GM12878 (cell line): ENCODE data around the gene F10. TPM values are rescaled to one million over a fixed set of nuclear protein-coding genes. Genes with fewer than 3 reads are reported as not detected.

ENCODE experiments used
- ATAC-seq: fragments of 200-7000 bp; cut with Tn5 transposase; 3 replicates; pipeline ENCODE4 v1.9.1; 2020; ENCODE audit warnings: mild to moderate bottlenecking, moderate library complexity
- BruUV-seq: library from RNA; stranded (reverse); fragments of 400-500 nt; replicated peaks from 2 replicates; lab custom pipeline; 2021; lab: Mats Ljungman, UMichigan
- CTCF ChIA-PET: fragments of 300-600 bp; sonication (Branson Sonifier 250); formaldehyde crosslinking; extraction: SDS; loops from one replicate; lab custom pipeline; 2021; ENCODE audit warnings: inconsistent platforms; lab: Yijun Ruan, JAX
- POLR2A ChIA-PET: fragments of 350-600 bp; formaldehyde crosslinking; extraction: SDS; loops from one replicate; lab custom pipeline; 2021; ENCODE audit warnings: inconsistent platforms; lab: Charles Lee
- RAD21 ChIA-PET: fragments of 300-600 bp; sonication (Branson Sonifier 250); formaldehyde crosslinking; loops from one replicate; lab custom pipeline; 2023; ENCODE audit warnings: antibody characterized with exemption; ENCODE audit not compliant: unreplicated experiment; lab: Charles Lee
- SMC1A ChIA-PET: fragments of 300-600 bp; sonication (Branson Sonifier 250); formaldehyde crosslinking; loops from one replicate; lab custom pipeline; 2023; ENCODE audit not compliant: unreplicated experiment, uncharacterized antibody; lab: Charles Lee
- DNase-seq: peaks from one replicate; pipeline ENCODE4 v3.0.0-alpha.2; 2011; ENCODE audit warnings: low read depth, low spot score
- FAIRE-seq: peaks from 3 replicates; lab custom pipeline; 2011; peaks lifted over from hg19 to GRCh38; lab: Jason Lieb, UNC
- H2AFZ ChIP-seq: 2 replicates; pipeline ENCODE4 v1.6.0; 2011; ENCODE audit warnings: low read depth, low read length, control low read depth; ENCODE audit not compliant: control insufficient read depth
- H3K27ac ChIP-seq: 2 replicates; pipeline ENCODE4 v1.5.1; 2011; ENCODE audit warnings: control low read depth; ENCODE audit not compliant: control insufficient read depth, insufficient read depth
- H3K27me3 ChIP-seq, 2 experiments: replicated peaks in 1 of 2; 2 replicates each; pipeline versions ENCODE4 v1.6.0 to v1.6.1; 2011; ENCODE audit warnings: low read length in 1 of 2; ENCODE audit not compliant: control insufficient read depth in 2 of 2, insufficient read depth in 2 of 2
- H3K36me3 ChIP-seq, 2 experiments: 2 replicates each; pipeline ENCODE4 v1.5.1; 2011; ENCODE audit warnings: low read length in 1 of 2; ENCODE audit not compliant: control insufficient read depth in 2 of 2, insufficient read depth in 2 of 2
- H3K4me1 ChIP-seq: 2 replicates; pipeline ENCODE4 v1.6.1; 2011; ENCODE audit warnings: mild to moderate bottlenecking, low read length, moderate library complexity, mixed read lengths; ENCODE audit not compliant: control insufficient read depth, insufficient read depth
- H3K4me2 ChIP-seq: 2 replicates; pipeline ENCODE4 v1.6.0; 2011; ENCODE audit warnings: control low read depth; ENCODE audit not compliant: control insufficient read depth, insufficient read depth
- H3K4me3 ChIP-seq: fragments of 200-600 bp; sonication (generic); 2 replicates; pipeline ENCODE4 v1.5.1; 2016
- H3K79me2 ChIP-seq: 2 replicates; pipeline ENCODE4 v1.6.0; 2011; ENCODE audit warnings: low read length; ENCODE audit not compliant: control insufficient read depth, insufficient read depth
- H3K9ac ChIP-seq: 2 replicates; pipeline ENCODE4 v1.8.0; 2011; ENCODE audit warnings: low read length, control low read depth, mixed read lengths; ENCODE audit not compliant: control insufficient read depth, insufficient read depth
- H3K9me3 ChIP-seq: replicated peaks from 3 replicates; pipeline ENCODE4 v1.5.1; 2011; ENCODE audit warnings: mild to moderate bottlenecking, low read length; ENCODE audit not compliant: control insufficient read depth, insufficient read depth
- H4K20me1 ChIP-seq: 2 replicates; pipeline ENCODE4 v1.6.0; 2011; ENCODE audit not compliant: control insufficient read depth, insufficient read depth
- BHLHE40 ChIP-seq, 2 experiments: fragments of 450-650 bp in 1 of 2; IDR thresholded peaks; 2 replicates each; pipeline ENCODE4 v1.6.1; 2011 to 2017; ENCODE audit warnings: low read depth in 2 of 2, borderline replicate concordance in 1 of 2, improper control_type of control experiment in 1 of 2, low read length in 1 of 2, mild to moderate bottlenecking in 1 of 2
- CHD4 ChIP-seq: fragments of 200-600 bp; sonication (generic); IDR thresholded peaks from 2 replicates; pipeline ENCODE4 v1.6.1; 2016; ENCODE audit warnings: mild to moderate bottlenecking
- CREB1 ChIP-seq: IDR thresholded peaks from 2 replicates; pipeline ENCODE4 v1.6.1; 2012; ENCODE audit warnings: low read depth, mild to moderate bottlenecking, inconsistent platforms
- CREM ChIP-seq: IDR thresholded peaks from 2 replicates; pipeline ENCODE4 v1.6.1; 2014; ENCODE audit warnings: antibody characterized with exemption, low read depth
- MXI1 ChIP-seq: fragments of 150-350 bp; IDR thresholded peaks from 2 replicates; pipeline ENCODE4 v1.6.1; 2011; ENCODE audit warnings: low read depth, mild to moderate bottlenecking, inconsistent platforms, low read length, improper control_type of control experiment
- POLR2A ChIP-seq: IDR thresholded peaks from 2 replicates; pipeline ENCODE4 v1.6.1; 2011; ENCODE audit warnings: low read depth, mild to moderate bottlenecking, low read length
- RAD51 ChIP-seq: fragments of 450-650 bp; IDR thresholded peaks from 2 replicates; pipeline ENCODE4 v1.6.1; 2016; ENCODE audit warnings: moderate library complexity, mild to moderate bottlenecking, inconsistent platforms
- RB1 ChIP-seq: fragments of 450-650 bp; formaldehyde crosslinking; IDR thresholded peaks from 2 replicates; pipeline ENCODE4 v1.6.1; 2017; ENCODE audit warnings: mild to moderate bottlenecking, borderline replicate concordance
- YY1 ChIP-seq: IDR thresholded peaks from 2 replicates; pipeline ENCODE4 v1.6.1; 2011; ENCODE audit warnings: low read depth, mild to moderate bottlenecking, low read length
- WGBS: methylation state at CpG from one replicate; pipeline ENCODE4 v1.1.6; 2016; ENCODE audit warnings: low lambda C conversion rate; ENCODE audit not compliant: insufficient replicate concordance, insufficient coverage; ENCODE audit errors: missing lambda C conversion rate; 5-methylcytosine and 5-hydroxymethylcytosine counted together
- in situ Hi-C: fragments of 300-500 bp; cut with MboI; formaldehyde crosslinking; loops from 9 replicates; pipeline ENCODE4 v1.14.3; 2018; ENCODE audit warnings: mixed read lengths
- intact Hi-C: fragments of 100-400 bp; cut with micrococcal nuclease; formaldehyde crosslinking; loops from one replicate; pipeline ENCODE4 v1.14.2; 2022; ENCODE audit not compliant: unreplicated experiment
- polyA plus RNA-seq, 11 experiments: library from polyadenylated mRNA; depleted of rRNA in 4 of 11; unstranded in 6 of 11; stranded (reverse) in 5 of 11; fragments of >200 nt; fragmentation: Nextera tagmentation in 4 of 11; fragmentation: Illumina TruSeq in 1 of 11; extraction: Ambion mirVana in 4 of 11; extraction: Trizol in 1 of 11; gene quantifications; 1 replicate in 1 of 11; 2 replicates in 10 of 11; pipeline versions ENCODE4 v1.2.1 to v1.2.3, GENCODE V29; 2011 to 2016; ENCODE audit warnings: inconsistent platforms in 2 of 11, missing spikeins in 2 of 11, low read depth in 1 of 11
- total RNA-seq, 4 experiments: library from RNA; depleted of rRNA in 3 of 4; stranded (reverse); fragments of >200 nt in 3 of 4; fragmentation: Illumina TruSeq in 1 of 4; extraction: Trizol in 1 of 4; gene quantifications; 2 replicates each; pipeline versions ENCODE4 v1.2.1 to v1.2.3, GENCODE V29; 2013 to 2021
- TF ChIP-seq, protein P1 (sequence below): IDR thresholded peaks from 2 replicates; pipeline ENCODE4 v1.6.1; 2011; ENCODE audit warnings: borderline replicate concordance, low read depth, mild to moderate bottlenecking, moderate library complexity, mixed read lengths, low read length; ENCODE audit not compliant: insufficient read depth; ENCODE audit errors: extremely low read length
- TF ChIP-seq, protein P2 (sequence below): IDR thresholded peaks from 2 replicates; pipeline ENCODE4 v1.6.1; 2011; ENCODE audit warnings: low read depth, mild to moderate bottlenecking, low read length, moderate library complexity, borderline replicate concordance; ENCODE audit errors: extremely low read depth
- TF ChIP-seq, protein P3 (sequence below): IDR thresholded peaks from 2 replicates; pipeline ENCODE4 v1.6.1; 2011; ENCODE audit warnings: low read depth, low read length, improper control_type of control experiment, borderline replicate concordance

F10 gene
- total and polyA plus RNA-seq, 10 of the 15 experiments (the other 5 are each of a cell fraction or from before 2014, with no cell fraction given): not detected

DNA sequence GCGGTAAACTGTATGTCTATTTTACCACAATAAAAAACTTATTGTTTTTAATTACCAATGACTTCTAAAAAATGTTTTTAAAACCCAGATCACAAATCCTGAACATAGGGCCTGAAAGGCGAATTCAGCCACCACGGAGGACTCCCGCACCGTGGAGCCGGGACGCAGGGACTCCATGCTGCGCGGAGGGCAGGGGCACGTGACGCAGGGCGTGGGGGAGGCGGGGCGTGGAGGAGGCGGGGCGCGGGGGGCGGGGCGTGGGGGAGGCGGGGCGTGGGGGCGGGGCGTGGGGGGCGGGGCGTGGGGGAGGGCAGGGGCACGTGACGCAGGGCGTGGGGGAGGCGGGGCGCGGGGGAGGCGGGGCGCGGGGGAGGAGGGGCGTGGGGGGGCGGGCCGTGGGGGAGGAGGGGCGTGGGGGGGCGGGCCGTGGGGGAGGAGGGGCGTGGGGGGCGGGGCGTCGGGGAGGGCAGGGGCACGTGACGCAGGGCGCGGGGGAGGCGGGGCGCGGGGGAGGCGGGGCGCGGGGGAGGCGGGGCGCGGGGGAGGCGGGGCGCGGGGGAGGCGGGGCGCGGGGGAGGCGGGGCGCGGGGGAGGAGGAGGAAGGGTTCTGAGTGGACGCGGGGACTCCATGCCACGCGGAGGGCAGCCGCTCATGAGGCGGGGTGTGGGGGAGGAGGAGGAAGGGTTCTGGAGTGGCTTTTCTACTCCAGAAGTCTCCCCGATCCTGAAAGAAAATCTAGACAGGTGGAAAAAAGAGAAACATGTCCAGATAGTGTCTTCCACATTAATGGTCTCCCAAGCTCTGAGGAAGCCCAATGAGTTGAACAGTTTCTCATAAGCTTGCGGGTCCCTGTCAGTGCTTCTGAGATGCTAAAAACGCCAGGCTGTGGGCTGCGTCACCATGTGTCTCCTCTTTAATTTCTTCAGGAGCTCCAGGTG lies 31.5 kb downstream of the F10 start:
- H3K4me1 ChIP-seq: peaks cover 8% of the 10 kb centered on the region
- no peak for FAIRE-seq
- in situ Hi-C loops (no loop called here), intact Hi-C loops (loop anchor here (5.0 kb wide), 1 partner anchor 53 kb away; the partner anchor contains the start of genes CUL4A and PCID2)
- no peaks in the 10 kb centered on the region for H4K20me1 ChIP-seq
- WGBS: 18% methylated on average over 15 of the region's 76 CpGs
- no TSS peak for BruUV-seq
- peak overlapping the region; percentile 48; the same call in 1 of the 2 replicates for H3K9ac ChIP-seq
- TF ChIP-seq, protein P1, sequence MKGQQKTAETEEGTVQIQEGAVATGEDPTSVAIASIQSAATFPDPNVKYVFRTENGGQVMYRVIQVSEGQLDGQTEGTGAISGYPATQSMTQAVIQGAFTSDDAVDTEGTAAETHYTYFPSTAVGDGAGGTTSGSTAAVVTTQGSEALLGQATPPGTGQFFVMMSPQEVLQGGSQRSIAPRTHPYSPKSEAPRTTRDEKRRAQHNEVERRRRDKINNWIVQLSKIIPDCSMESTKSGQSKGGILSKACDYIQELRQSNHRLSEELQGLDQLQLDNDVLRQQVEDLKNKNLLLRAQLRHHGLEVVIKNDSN: peak; percentile 86
- TF ChIP-seq RB1 (no peak), BHLHE40 (IDR thresholded peaks at IDR 0.05; ENCODE audit: borderline replicate concordance in 1 of 2, low read depth in 2 of 2, low read length in 1 of 2) (peak; percentile 80 to 85), CHD4 (no peak), POLR2A (peak; percentile 76), YY1 (peak; percentile 53; the same call in 1 of the 2 replicates), RAD51 (peak; percentile 73), CREB1 (no peak), MXI1 (0 out of 2 replicates have a peak, but pooled peaks have one; percentile 25), CREM (no peak)
- TF ChIP-seq, protein P2, sequence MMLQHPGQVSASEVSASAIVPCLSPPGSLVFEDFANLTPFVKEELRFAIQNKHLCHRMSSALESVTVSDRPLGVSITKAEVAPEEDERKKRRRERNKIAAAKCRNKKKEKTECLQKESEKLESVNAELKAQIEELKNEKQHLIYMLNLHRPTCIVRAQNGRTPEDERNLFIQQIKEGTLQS: peak; percentile 57; the same call in 1 of the 2 replicates
- TF ChIP-seq, protein P3, sequence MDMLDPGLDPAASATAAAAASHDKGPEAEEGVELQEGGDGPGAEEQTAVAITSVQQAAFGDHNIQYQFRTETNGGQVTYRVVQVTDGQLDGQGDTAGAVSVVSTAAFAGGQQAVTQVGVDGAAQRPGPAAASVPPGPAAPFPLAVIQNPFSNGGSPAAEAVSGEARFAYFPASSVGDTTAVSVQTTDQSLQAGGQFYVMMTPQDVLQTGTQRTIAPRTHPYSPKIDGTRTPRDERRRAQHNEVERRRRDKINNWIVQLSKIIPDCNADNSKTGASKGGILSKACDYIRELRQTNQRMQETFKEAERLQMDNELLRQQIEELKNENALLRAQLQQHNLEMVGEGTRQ: peak; percentile 40; the same call in 1 of the 2 replicates
- TF ChIP-seq, all 136 proteins: peak for 8
- DNase-seq (peak; percentile 3), ATAC-seq (peak; percentile 88)
- H3K27ac ChIP-seq: no peak overlapping the region
- ChIA-PET RAD21 (no interaction called here), SMC1A (no interaction called here), CTCF (no interaction called here), POLR2A (no interaction called here)
- peaks cover 0 to 5% of the 10 kb centered on the region in 2 experiments; a peak in 3 of 4 replicates for H3K27me3 ChIP-seq
- no peaks in the 10 kb centered on the region for H3K36me3 ChIP-seq
- no peaks in the 10 kb centered on the region for H3K79me2 ChIP-seq
- peak overlapping the region; percentile 78 for H3K4me2 ChIP-seq
- peaks cover 6% of the 10 kb centered on the region; the same call in 1 of the 3 replicates for H3K9me3 ChIP-seq
- H3K4me3 ChIP-seq: peak overlapping the region; percentile 46
- H2AFZ ChIP-seq: peak overlapping the region; percentile 90
